ENCODE data around the gene GBF1. TPM values are rescaled to one million over a fixed set of nuclear protein-coding genes. Genes with fewer than 3 reads are reported as not detected.

Gene GBF1, protein sequence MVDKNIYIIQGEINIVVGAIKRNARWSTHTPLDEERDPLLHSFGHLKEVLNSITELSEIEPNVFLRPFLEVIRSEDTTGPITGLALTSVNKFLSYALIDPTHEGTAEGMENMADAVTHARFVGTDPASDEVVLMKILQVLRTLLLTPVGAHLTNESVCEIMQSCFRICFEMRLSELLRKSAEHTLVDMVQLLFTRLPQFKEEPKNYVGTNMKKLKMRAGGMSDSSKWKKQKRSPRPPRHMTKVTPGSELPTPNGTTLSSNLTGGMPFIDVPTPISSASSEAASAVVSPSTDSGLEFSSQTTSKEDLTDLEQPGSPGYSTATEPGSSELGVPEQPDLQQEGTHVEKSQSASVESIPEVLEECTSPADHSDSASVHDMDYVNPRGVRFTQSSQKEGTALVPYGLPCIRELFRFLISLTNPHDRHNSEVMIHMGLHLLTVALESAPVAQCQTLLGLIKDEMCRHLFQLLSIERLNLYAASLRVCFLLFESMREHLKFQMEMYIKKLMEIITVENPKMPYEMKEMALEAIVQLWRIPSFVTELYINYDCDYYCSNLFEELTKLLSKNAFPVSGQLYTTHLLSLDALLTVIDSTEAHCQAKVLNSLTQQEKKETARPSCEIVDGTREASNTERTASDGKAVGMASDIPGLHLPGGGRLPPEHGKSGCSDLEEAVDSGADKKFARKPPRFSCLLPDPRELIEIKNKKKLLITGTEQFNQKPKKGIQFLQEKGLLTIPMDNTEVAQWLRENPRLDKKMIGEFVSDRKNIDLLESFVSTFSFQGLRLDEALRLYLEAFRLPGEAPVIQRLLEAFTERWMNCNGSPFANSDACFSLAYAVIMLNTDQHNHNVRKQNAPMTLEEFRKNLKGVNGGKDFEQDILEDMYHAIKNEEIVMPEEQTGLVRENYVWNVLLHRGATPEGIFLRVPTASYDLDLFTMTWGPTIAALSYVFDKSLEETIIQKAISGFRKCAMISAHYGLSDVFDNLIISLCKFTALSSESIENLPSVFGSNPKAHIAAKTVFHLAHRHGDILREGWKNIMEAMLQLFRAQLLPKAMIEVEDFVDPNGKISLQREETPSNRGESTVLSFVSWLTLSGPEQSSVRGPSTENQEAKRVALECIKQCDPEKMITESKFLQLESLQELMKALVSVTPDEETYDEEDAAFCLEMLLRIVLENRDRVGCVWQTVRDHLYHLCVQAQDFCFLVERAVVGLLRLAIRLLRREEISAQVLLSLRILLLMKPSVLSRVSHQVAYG (N-terminal part only)
- total RNA-seq (39.3 and 41.2 TPM in 2 replicates), polyA plus RNA-seq (20.8 and 21.7 TPM in 2 replicates), polyA minus RNA-seq (24.1 and 42.6 TPM in 2 replicates)
- 15.9 TPM for total RNA-seq (2013)

DNA sequence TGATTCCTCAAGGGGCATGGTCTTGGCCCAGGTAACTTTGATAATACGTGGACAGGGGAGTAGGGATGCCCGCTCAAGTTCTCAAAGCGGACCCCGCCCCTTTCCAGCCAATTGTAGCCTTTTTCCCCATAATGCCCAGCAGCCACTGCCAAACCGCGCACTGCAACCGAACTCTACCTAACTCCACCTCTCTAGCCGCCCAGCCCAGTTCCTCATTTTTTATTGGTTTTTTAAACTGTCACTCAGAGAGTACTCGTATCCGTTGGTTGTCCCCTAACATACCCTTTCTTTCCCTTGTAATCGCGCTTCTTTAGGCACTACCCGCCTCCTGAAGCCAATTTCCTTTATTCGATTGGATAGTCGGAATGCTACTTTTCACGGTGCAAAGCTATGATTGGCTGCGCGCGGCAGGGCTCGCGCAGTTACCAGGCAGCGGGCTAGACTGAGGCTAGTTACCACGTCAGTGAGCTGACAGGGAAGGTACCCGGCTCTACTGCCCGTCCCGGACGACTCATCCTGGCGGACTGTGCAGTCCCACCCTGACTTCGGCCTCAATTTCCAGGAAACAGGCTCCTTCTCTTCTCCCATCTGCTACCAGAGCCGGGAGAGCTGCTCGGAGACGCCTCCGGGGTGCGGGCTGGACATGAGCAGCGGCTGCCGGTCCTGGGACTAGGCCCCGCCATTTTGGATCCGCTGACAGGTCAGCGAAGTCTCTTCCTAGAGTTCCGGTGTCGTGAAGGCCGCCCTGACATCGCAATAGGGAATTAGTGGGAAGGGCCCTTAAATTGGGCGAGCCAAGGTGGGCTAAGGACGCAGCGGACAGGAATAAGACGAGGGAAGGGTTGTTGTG is at the start of gene GBF1:
GBF1 (plus strand) TSS at position 451 of the 850 bp plus-strand sequence. CDS start 13,407 bp downstream, outside the sequence.
- H2AFZ ChIP-seq (ENCODE audit: insufficient read depth, low read depth, low read length, poor library complexity, severe bottlenecking), result peak within 1 kb of the TSS; percentile 91
- peaks cover 0 to 31% (median 27%) of the 10 kb centered on the region in 4 experiments for H3K27me3 ChIP-seq (replicated peaks in 1 of 4; ENCODE audit: control extremely low read depth in 1 of 4, control insufficient read depth in 3 of 4, insufficient read depth in 4 of 4, low read length in 3 of 4)
- peak within 1 kb of the TSS; percentile 94 for H3K4me3 Mint-ChIP-seq
- under 1% methylated on average over 47 of the region's 47 CpGs for WGBS (ENCODE audit: insufficient coverage)
- H3K4me1 Mint-ChIP-seq, result peaks cover 56% of the 10 kb centered on the region
- peaks cover 0 to 14% (median 0%) of the 10 kb centered on the region in 3 donors for H3K9me3 ChIP-seq (ENCODE audit: control extremely low read depth in 1 of 3, control insufficient read depth in 2 of 3, insufficient read depth in 1 of 3, low read length in 2 of 3)
- peaks cover 50 to 51% of the 10 kb centered on the region in 2 donors for H3K4me1 ChIP-seq (ENCODE audit: control insufficient read depth in 2 of 2, insufficient read depth in 2 of 2, low read length in 2 of 2)
- H3K27me3 Mint-ChIP-seq, result peaks cover 23% of the 10 kb centered on the region
- peak within 1 kb of the TSS; percentile 86 to 90 for H3K27ac ChIP-seq (ENCODE audit: low read length in 2 of 2)
- peaks cover 41% of the 10 kb centered on the region for H4K20me1 ChIP-seq (ENCODE audit: control insufficient read depth, insufficient read depth, low read length, poor library complexity, severe bottlenecking)
- ChIA-PET POLR2A (interaction anchor here (0.5 to 1.3 kb wide), 4 partner anchors 15 to 216 kb away, joined by 3 to 16 read pairs (median 6); no protein-coding TSS in a partner anchor), CTCF (interaction anchor here (1.2 to 4.5 kb wide), 4 partner anchors 14 to 339 kb away, joined by 4 to 46 read pairs (median 8); no protein-coding TSS in a partner anchor)
- TF ChIP-seq EZH2 (IDR thresholded peaks at IDR 0.05; ENCODE audit: borderline replicate concordance, insufficient read depth, low read depth, low read length, poor library complexity, severe bottlenecking), result no peak
- TF ChIP-seq, protein P1, sequence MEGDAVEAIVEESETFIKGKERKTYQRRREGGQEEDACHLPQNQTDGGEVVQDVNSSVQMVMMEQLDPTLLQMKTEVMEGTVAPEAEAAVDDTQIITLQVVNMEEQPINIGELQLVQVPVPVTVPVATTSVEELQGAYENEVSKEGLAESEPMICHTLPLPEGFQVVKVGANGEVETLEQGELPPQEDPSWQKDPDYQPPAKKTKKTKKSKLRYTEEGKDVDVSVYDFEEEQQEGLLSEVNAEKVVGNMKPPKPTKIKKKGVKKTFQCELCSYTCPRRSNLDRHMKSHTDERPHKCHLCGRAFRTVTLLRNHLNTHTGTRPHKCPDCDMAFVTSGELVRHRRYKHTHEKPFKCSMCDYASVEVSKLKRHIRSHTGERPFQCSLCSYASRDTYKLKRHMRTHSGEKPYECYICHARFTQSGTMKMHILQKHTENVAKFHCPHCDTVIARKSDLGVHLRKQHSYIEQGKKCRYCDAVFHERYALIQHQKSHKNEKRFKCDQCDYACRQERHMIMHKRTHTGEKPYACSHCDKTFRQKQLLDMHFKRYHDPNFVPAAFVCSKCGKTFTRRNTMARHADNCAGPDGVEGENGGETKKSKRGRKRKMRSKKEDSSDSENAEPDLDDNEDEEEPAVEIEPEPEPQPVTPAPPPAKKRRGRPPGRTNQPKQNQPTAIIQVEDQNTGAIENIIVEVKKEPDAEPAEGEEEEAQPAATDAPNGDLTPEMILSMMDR (IDR thresholded peaks at IDR 0.05), result no peak
- H3K4me3 ChIP-seq (ENCODE audit: control extremely low read depth in 1 of 5, extremely low read depth in 1 of 5, insufficient read depth in 1 of 5, low read depth in 2 of 5, low read length in 4 of 5), result peak within 1 kb of the TSS; percentile 80 to 99 (median 98)
- peaks cover 0 to 6% of the 10 kb centered on the region in 2 experiments for H3K36me3 ChIP-seq (replicated peaks in 1 of 2; ENCODE audit: control extremely low read depth in 1 of 2, control insufficient read depth in 1 of 2, extremely low read depth in 1 of 2, insufficient read depth in 2 of 2, low read length in 1 of 2)
- H3K9me3 Mint-ChIP-seq (ENCODE audit: insufficient read depth), result no peaks in the 10 kb centered on the region
- H3K27ac Mint-ChIP-seq, result peak within 1 kb of the TSS; percentile 38
- peak within 1 kb of the TSS; percentile 86 for H3K9ac ChIP-seq (ENCODE audit: low read length)
- intact Hi-C loops (cut with micrococcal nuclease), result loop anchor here (1.0 to 10.0 kb wide), 11 partner anchors 16 to 891 kb away; partner anchors contain the start of genes ARL3, BTRC, CUEDC2 and HPS6
- peaks cover 56% of the 10 kb centered on the region for H3K79me2 ChIP-seq (ENCODE audit: control insufficient read depth, insufficient read depth, low read length)
- H3K4me2 ChIP-seq (replicated peaks; ENCODE audit: low read depth, low read length, poor library complexity, severe bottlenecking), result peak within 1 kb of the TSS; percentile 82
- ATAC-seq (ENCODE audit: low read depth) (peak; percentile 86), DNase-seq (peak; percentile 98)
